ENCODE measurements around the gene CFAP54.

GRCh38 chr12:96806272-96806671 lies 316.9 kb downstream of the CFAP54 start:
- TF ChIP-seq CTCF (conservative IDR thresholded peaks at IDR 0.05; ENCODE audit: low read depth, low read length) (no peak), EZH2 (IDR thresholded peaks at IDR 0.05; ENCODE audit: borderline replicate concordance, low read depth, low read length, poor library complexity, severe bottlenecking) (no peak)

Data from A673 (cell line).